Omental fat pad (tissue), 4 donors: ENCODE measurements around the gene SPAG16. TPM values are rescaled to one million over a fixed set of nuclear protein-coding genes. Genes with fewer than 3 reads are reported as not detected.
"Not testable (repeated sequence)": the region's sequence is repeated elsewhere in the genome, so short reads cannot be mapped to it uniquely, and the experiment has no call there.

ENCODE experiments used
- ATAC-seq: fragments of 150-250 bp; one replicate; pipeline ENCODE4 v1.9.1; 2016; ENCODE audit warnings: mild to moderate bottlenecking, moderate library complexity; ENCODE audit not compliant: low FRiP score
- DNase-seq: peaks from one replicate; pipeline ENCODE4 v3.0.0-alpha.2; 2019; ENCODE audit warnings: low spot score
- total RNA-seq, 4 donors: library from RNA; depleted of rRNA; stranded (reverse); fragments of >200 nt; gene quantifications; one replicate each; pipeline ENCODE4 v1.1.0, GENCODE V29; 2016
- TF ChIP-seq, protein P1 (sequence below), 3 donors: fragments of 450-650 bp; IDR thresholded peaks; one replicate each; pipeline ENCODE4 v1.5.1; 2016 to 2017; ENCODE audit warnings: antibody characterized with exemption in 3 of 3, mild to moderate bottlenecking in 3 of 3, moderate library complexity in 2 of 3

The SPAG16 gene
- total RNA-seq, 4 donors from 2014 or later = 11.1 to 29.5 (median 13.3) TPM

DNA sequence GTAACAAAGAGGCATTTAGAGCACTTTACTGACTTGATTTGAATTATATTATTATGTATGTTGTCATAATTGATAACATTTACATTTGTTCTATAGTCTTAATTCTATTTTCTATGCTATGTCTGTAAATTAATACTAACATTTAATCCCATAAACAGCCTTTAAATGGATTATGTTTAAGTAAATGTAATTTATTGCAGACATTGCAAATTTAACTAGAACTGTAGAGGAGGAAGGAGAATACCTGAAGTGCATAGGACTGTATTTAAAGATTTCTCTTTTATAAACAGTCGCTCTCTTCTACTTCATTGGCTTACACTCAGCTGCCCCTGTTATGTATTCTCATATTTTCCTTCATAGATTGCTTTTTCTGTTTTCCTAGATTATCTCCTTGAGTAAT lies 92.4 kb downstream of the SPAG16 start:
- DNase-seq (no peak), ATAC-seq (no peak)
- TF ChIP-seq, protein P1, sequence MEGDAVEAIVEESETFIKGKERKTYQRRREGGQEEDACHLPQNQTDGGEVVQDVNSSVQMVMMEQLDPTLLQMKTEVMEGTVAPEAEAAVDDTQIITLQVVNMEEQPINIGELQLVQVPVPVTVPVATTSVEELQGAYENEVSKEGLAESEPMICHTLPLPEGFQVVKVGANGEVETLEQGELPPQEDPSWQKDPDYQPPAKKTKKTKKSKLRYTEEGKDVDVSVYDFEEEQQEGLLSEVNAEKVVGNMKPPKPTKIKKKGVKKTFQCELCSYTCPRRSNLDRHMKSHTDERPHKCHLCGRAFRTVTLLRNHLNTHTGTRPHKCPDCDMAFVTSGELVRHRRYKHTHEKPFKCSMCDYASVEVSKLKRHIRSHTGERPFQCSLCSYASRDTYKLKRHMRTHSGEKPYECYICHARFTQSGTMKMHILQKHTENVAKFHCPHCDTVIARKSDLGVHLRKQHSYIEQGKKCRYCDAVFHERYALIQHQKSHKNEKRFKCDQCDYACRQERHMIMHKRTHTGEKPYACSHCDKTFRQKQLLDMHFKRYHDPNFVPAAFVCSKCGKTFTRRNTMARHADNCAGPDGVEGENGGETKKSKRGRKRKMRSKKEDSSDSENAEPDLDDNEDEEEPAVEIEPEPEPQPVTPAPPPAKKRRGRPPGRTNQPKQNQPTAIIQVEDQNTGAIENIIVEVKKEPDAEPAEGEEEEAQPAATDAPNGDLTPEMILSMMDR (IDR thresholded peaks at IDR 0.05) = no peak

DNA sequence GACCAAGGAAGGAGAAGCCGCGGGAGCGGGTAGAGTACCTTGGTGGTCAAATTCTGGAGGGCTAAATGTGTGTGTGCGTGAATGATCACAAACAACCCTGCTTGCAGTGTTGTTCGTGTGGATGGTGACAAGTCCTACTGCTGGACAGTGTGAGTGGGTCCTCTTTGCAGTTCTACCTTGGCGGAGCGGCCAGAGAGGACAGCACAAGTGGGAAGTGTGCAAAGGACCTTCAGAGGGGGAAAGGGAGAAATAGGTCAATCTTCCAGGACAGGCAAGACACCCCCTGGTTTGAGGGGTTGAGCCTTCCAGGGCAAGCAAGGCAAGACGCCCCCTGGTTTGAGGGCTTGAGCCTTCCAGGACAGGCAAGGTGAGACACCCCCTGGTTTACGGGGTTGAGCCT lies 122.8 kb downstream of the SPAG16 start:
- ATAC-seq, DNase-seq: not testable (repeated sequence)

- not testable (repeated sequence) for DNase-seq, ATAC-seq
These were observed 124.3 kb downstream of the SPAG16 start for GRCh38 chr2:213408426-213409070.

GRCh38 chr2:213410687-213411086 lies 126.4 kb downstream of the SPAG16 start:
- DNase-seq, ATAC-seq: not testable (repeated sequence)

GRCh38 chr2:213411582-213412289 lies 127.5 kb downstream of the SPAG16 start:
- TF ChIP-seq, protein P1 (IDR thresholded peaks at IDR 0.05) = no peak
- no peak for DNase-seq
- no peak for ATAC-seq

GRCh38 chr2:213415093-213415492 lies 130.8 kb downstream of the SPAG16 start:
- DNase-seq (no peak), ATAC-seq (no peak)
- TF ChIP-seq, protein P1 (IDR thresholded peaks at IDR 0.05) = no peak

DNA sequence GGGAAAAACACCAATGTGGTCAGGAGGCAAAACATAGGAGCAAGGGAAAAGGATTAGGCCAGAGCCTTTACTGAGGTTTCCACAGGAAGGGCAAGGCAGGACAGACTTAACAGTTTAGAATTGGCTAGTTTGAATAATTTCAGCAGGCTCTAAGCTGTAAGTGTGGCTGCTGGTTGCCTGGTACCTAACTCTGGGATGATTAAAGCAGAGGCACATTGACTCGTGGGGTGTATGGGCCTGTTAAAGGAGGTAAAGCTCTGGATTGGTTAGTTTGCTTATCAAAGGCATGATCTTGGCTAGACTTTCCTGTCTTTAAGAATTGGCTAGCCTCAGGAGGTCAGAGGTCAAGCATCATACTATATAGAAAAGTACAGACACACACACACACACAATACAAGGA lies 132.6 kb downstream of the SPAG16 start:
- DNase-seq = no peak
- no peak for ATAC-seq
- TF ChIP-seq, protein P1 (IDR thresholded peaks at IDR 0.05) = no peak

GRCh38 chr2:213419980-213420379 lies 135.7 kb downstream of the SPAG16 start:
- TF ChIP-seq, protein P1 (IDR thresholded peaks at IDR 0.05) = no peak
- ATAC-seq (no peak), DNase-seq (no peak)
